Measurements from ENCODE around the gene WFDC10B. TPM values are rescaled to one million over a fixed set of nuclear protein-coding genes. Genes with fewer than 3 reads are reported as not detected.
"Not testable (repeated sequence)": the region's sequence is repeated elsewhere in the genome, so short reads cannot be mapped to it uniquely, and the experiment has no call there.

Gene WFDC10B
- total RNA-seq, 2 donors from 2014 or later = 0.48 TPM; not detected in 1

DNA sequence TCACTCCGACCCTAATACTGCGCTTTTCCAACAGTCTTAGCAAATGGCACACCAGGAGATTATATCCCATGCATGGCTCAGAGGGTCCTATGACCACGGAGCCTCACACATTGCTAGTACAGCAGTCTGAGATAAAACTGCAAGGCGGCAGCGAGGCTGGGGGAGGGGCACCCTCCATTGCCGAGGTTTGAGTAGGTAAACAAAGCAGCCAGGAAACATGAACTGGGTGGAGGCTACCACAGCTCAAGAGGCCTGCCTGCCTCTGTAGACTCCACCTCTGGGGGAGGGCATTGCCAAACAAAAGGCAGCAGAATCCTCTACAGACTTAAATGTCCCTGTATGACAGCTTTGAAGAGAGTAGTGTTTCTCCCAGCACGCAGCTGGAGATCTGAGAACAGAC lies 53.1 kb downstream of the WFDC10B start:
- intact Hi-C loops (cut with DNase I) = loop anchor here in 1 of 2 donors (10.0 kb wide), 1 partner anchor 1533 kb away; no protein-coding TSS in a partner anchor
- DNase-seq (ENCODE audit: low spot score) = not testable (repeated sequence)

DNA sequence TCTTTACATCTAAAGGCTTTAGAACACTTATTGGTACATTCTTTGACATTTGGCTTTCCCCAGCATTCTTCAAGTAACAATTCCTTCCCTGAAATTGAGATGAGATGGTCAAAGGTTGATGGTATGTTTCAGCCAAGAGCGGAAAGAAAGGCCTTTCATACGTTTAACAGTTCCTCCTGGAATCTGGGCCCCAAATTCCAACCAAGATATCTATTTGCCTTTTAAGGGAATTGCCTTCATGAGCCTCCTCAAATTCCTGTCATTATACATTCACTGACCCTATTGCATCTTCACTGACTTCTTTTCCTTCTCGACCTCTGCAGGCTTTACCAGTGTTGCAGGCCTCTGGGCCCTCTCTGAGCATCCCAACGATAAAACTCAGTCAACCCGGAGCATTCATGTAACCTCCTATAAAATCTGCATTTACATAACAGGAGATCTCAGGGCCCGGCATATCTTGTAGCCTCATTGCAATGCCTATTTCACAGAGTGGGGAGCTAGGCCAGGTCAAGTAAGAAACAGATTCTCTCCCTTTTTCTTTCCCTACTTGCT lies 55.4 kb downstream of the WFDC10B start:
- DNase-seq (ENCODE audit: low spot score) = no peak
- intact Hi-C loops (cut with DNase I) = no loop called here

DNA sequence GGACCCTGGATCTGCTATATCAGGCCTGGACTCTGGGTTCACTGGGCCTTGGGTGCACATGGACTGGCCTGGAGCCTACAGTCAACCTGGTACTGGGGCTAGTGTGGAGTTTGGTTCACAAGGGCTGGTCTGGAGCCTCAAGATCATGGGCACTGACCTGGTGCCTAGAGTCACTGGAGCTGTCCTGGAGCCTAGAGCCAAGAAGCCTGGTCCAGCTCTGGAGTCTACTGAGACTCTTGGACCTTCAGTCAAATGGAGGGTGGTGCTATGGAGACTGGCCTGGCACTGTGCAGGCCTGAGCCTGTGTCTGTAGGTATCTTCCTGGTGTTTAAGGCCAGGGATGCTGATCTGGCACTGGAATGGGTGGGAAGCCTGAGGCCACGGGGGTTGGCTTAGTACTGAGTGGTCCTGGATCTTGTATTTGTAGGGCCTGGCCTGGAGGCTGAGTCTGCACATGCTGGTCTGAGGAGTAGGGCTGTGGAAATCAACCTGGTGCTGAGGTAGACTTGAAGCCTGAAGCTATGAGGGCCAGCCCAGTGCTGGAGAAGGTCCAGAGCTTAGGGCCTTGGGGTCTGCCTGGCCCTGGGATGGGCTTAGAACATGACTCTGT lies 57.3 kb downstream of the WFDC10B start:
- DNase-seq (ENCODE audit: low spot score) = no peak
- intact Hi-C loops (cut with DNase I) = no loop called here

DNA sequence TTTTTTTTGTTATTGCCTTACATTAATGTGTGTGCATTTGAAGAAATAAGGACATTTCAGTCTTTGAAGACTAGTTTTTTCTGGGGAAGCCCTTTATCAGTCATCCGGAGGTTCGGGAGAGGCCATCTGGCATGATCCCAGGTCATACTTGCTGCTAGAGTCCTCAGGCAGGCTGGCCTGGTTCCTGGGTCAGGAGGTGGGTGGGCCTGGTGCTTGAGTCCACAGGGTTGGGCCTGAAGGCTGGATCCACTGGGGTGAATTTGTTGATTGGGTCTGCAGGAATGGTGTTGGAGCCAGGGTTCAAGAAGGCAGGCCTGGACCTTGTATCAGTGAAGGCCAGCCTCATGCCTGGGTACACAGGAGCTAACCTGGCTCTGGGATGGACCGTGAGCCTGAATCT lies 57.9 kb downstream of the WFDC10B start:
- intact Hi-C loops (cut with DNase I) = no loop called here
- DNase-seq (ENCODE audit: low spot score) = no peak

DNA sequence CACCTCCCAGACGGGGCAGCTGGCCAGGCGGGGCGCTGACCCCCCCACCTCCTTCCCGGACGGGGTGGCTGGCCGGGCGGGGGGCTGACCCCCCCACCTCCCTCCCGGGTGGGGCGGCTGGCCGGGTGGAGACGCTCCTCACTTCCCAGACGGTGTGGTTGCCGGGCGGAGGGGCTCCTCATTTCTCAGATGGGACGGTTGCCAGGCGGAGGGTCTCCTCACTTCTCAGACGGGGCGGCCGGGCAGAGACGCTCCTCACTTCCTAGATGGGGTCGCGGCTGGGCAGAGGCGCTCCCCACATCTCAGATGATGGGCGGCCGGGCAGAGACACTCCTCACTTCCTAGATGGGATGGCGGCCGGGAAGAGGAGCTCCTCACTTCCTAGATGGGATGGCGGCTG lies 59.0 kb downstream of the WFDC10B start:
- intact Hi-C loops (cut with DNase I); DNase-seq (ENCODE audit: low spot score): not testable (repeated sequence)

DNA sequence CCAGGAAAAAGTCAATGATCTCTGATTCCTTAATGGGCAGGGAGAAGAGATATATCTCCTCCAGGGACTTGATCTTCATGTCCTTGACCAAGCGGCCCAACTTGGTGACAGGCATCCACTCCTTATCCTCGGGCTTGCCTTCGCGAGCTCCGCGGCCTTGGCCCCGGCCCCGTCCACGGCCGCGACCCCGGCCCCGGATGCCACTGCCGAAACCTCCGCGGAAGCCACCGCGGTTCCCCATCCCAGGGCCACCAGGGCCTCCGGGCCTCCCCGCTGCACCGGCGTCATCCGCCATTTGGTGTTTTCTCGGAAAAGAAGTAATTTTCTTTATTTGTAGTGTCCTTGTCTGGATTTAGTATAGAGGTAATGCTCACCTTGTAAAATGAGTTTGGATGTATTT lies 63.7 kb downstream of the WFDC10B start:
- DNase-seq (ENCODE audit: low spot score); intact Hi-C loops (cut with DNase I): not testable (repeated sequence)

DNA sequence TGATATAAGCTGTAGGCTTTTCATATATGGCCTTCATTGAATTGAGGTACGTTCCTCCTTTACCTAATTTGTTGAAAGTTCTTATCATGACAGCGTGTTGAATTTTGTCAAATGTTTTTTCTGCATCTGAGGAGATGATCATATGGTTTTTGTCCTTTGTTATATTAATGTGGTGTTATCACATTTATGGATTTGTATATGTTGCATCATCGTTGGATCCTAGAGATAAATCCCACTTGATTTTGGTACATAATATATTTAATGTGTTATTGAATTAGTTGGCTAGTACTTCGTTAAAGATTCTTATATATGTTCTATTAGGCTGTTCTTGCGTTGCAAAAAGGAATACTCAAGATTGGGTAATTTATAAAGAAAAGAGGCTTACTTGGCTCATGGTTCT lies 65.1 kb downstream of the WFDC10B start:
- intact Hi-C loops (cut with DNase I) = no loop called here
- no peak for DNase-seq (ENCODE audit: low spot score)

DNA sequence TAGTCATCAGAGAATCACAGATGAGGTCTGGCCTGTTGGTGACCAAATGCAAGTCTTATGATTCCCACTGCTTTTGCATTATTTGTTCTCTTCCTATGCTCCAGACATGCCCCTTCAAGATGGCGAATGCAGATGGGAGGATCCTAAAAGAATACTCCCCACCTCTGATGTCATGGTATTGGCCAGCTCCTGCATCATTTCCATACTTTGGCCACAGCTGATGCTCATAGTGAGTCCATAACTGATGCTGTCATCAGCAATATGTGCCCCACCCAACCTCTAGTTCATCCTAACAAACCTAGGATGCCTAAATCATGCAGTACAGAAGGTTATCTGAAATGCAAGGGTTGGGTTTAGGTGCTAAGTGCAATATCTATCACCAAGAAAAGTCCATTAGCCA lies 68.3 kb downstream of the WFDC10B start:
- intact Hi-C loops (cut with DNase I) = no loop called here
- DNase-seq (ENCODE audit: low spot score) = no peak

Small RNA genes lying within 50 kb of the gene (microRNA-seq; reads per million reads assigned to microRNA genes)
- 43.6 to 104 reads per million in 2 donors for gene MIR3617 (ENCODE audit: borderline microRNAs expressed in 2 of 2)

Other genes starting within 250 kb of the WFDC10B start
- 10 to 100 TPM; 38.0 to 57.7 TPM for gene WFDC2, start 235.3 kb downstream of the WFDC10B start, total RNA-seq
- gene SPINT3, start 189.4 kb downstream of the WFDC10B start, total RNA-seq = not detected
- not detected for gene WFDC6, start 165.5 kb downstream of the WFDC10B start, total RNA-seq
- gene EPPIN, start 157.6 kb downstream of the WFDC10B start, total RNA-seq = not detected
- gene WFDC8, start 125.7 kb downstream of the WFDC10B start, total RNA-seq = not detected
- not detected for gene WFDC10A, start 75.3 kb downstream of the WFDC10B start, total RNA-seq
- not detected for gene WFDC9, start 73.7 kb downstream of the WFDC10B start, total RNA-seq
- not detected for gene WFDC11, start 34.8 kb downstream of the WFDC10B start, total RNA-seq
- not detected for gene WFDC13, start 3.0 kb downstream of the WFDC10B start, total RNA-seq
- gene SPINT4, start 17.3 kb upstream of the WFDC10B start, total RNA-seq = not detected
- 1 to 10 TPM in 1 of 2 donors, not detected in 1; 4.7 TPM for gene WFDC3, start 86.9 kb upstream of the WFDC10B start, total RNA-seq
- gene DNTTIP1, start 86.9 kb upstream of the WFDC10B start, total RNA-seq = 10 to 100 TPM; 20.3 to 23.7 TPM
- under 1 TPM in 1 of 2 donors, not detected in 1; 0.79 TPM for gene UBE2C, start 107.6 kb upstream of the WFDC10B start, total RNA-seq
- gene TNNC2, start 122.3 kb upstream of the WFDC10B start, total RNA-seq = under 1 TPM; 0.48 to 0.60 TPM
- gene SNX21, start 128.8 kb upstream of the WFDC10B start, total RNA-seq = 10 to 100 TPM; 35.8 to 55.4 TPM
- gene ACOT8, start 152.4 kb upstream of the WFDC10B start, total RNA-seq = 10 to 100 TPM; 12.2 to 14.1 TPM
- gene ZSWIM3, start 152.6 kb upstream of the WFDC10B start, total RNA-seq = 1 to 10 TPM; 2.3 to 2.5 TPM
- 1 to 10 TPM; 6.5 to 7.0 TPM for gene ZSWIM1, start 176.2 kb upstream of the WFDC10B start, total RNA-seq
- gene SPATA25, start 182.6 kb upstream of the WFDC10B start, total RNA-seq = 1 to 10 TPM in 1 of 2 donors, under 1 TPM in 1; 1.00 to 9.6 TPM
- 10 to 100 TPM; 10.0 to 35.4 TPM for gene NEURL2, start 186.2 kb upstream of the WFDC10B start, total RNA-seq
- gene CTSA, start 186.3 kb upstream of the WFDC10B start, total RNA-seq = 100 to 1,000 TPM in 1 of 2 donors, 10 to 100 TPM in 1; 81.2 to 112 TPM
- gene PLTP, start 207.1 kb upstream of the WFDC10B start, total RNA-seq = 100 to 1,000 TPM; 134 to 689 TPM
- 10 to 100 TPM; 27.3 to 35.7 TPM for gene PCIF1, start 229.7 kb upstream of the WFDC10B start, total RNA-seq